ENCODE results near the gene RARB.

The RARB gene

DNA sequence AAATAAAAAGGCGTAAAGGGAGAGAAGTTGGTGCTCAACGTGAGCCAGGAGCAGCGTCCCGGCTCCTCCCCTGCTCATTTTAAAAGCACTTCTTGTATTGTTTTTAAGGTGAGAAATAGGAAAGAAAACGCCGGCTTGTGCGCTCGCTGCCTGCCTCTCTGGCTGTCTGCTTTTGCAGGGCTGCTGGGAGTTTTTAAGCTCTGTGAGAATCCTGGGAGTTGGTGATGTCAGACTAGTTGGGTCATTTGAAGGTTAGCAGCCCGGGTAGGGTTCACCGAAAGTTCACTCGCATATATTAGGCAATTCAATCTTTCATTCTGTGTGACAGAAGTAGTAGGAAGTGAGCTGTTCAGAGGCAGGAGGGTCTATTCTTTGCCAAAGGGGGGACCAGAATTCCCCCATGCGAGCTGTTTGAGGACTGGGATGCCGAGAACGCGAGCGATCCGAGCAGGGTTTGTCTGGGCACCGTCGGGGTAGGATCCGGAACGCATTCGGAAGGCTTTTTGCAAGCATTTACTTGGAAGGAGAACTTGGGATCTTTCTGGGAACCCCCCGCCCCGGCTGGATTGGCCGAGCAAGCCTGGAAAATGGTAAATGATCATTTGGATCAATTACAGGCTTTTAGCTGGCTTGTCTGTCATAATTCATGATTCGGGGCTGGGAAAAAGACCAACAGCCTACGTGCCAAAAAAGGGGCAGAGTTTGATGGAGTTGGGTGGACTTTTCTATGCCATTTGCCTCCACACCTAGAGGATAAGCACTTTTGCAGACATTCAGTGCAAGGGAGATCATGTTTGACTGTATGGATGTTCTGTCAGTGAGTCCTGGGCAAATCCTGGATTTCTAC lies at the start of gene RARB:
Gene RARB, plus strand, starts transcription at position 322 of the 847 bp plus-strand sequence. Its CDS starts 469 bp downstream, at position 791.
- DNase-seq (ENCODE audit: low read depth) = peak; percentile 77

DNA sequence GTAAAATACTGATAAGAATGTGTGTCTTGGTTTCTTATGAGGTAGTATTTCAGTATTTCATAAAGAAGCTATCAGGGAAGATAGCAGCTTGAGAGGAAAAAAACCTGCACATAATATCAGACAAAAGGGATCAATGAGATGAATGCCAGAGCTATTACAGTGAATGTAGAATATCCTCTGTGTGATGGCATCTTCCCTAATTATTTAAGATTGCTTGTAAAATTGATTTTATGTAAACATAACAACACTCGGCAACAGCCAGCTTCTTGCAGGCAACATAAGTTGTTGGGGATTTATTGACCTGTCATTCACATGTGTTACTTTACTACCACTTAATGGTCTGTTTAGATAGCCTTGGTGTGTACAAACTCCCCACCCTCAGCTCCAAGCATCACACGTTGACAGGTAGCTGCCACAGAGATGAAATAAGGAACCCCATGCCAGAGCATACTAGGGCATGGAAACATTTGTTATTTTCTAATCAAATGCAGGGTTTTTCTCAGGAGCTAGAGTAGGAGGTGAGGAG lies 49.2 kb upstream of the RARB start:
- no peak for DNase-seq (ENCODE audit: low read depth)

- DNase-seq (ENCODE audit: low read depth) = no peak
These were observed 47.8 kb upstream of the RARB start for GRCh38 chr3:25380222-25380739.

- no peak for DNase-seq (ENCODE audit: low read depth)
These were observed 47.0 kb upstream of the RARB start for GRCh38 chr3:25381083-25381482.

GRCh38 chr3:25384471-25384870 lies 43.6 kb upstream of the RARB start:
- DNase-seq (ENCODE audit: low read depth) = no peak

DNA sequence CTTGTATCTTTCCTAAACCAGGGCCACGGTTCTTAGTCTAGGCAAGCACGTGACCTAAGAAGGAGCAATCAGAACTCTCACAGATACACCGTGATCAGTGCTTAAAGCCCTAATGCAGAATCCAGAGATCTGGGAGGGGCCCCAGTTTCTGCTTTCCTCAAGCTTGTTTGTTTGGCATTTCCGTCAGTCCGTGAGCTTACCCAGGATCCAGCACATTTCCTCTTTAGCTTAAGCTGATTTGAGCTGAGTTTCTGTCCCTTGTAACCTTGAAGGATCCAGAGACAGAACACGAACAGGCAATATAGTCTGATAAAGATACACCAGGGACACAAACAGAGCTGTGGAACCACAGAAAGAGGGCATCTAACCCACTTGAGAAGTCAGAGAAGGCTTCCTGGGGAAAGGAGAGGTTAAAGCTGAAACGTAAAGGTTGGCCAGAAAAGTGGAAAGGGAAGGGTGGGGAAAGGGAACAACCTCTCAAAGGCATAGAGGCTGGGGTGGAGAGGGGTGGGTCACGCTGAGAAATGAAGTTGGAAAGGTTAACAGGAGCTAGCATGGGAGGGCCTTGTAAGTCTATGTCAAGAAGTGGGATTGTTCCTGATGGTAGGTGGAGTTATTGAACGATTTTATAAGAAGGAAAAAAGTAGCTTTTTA lies 42.1 kb upstream of the RARB start:
- no peak for DNase-seq (ENCODE audit: low read depth)

GRCh38 chr3:25386686-25387255 lies 41.3 kb upstream of the RARB start:
- DNase-seq (ENCODE audit: low read depth) = peak; percentile 8

DNA sequence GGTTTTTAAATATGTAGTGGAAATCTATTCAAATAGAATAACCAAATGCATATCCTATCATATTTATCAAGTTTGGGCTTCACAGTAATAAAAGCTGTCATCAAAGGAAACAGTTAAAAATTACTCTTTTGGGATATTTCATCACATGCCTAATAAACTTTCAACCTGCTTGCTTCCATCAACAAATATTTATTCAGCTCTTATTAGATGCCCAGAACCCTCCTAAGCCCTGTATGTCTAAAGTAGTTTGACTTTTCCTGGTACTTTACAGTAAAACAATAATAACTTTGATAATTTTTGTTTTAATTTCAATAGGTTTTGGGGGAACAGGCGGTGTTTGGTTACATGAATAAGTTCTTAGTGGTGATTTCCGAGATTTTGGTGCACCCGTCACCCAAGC lies 37.5 kb upstream of the RARB start:
- no peak for DNase-seq (ENCODE audit: low read depth)

- no peak for DNase-seq (ENCODE audit: low read depth)
These were observed 31.8 kb upstream of the RARB start for GRCh38 chr3:25396251-25396650.

- DNase-seq (ENCODE audit: low read depth) = no peak
These were observed 31.4 kb upstream of the RARB start for GRCh38 chr3:25396686-25397085.

GRCh38 chr3:25397150-25397549 lies 30.9 kb upstream of the RARB start:
- no peak for DNase-seq (ENCODE audit: low read depth)

DNA sequence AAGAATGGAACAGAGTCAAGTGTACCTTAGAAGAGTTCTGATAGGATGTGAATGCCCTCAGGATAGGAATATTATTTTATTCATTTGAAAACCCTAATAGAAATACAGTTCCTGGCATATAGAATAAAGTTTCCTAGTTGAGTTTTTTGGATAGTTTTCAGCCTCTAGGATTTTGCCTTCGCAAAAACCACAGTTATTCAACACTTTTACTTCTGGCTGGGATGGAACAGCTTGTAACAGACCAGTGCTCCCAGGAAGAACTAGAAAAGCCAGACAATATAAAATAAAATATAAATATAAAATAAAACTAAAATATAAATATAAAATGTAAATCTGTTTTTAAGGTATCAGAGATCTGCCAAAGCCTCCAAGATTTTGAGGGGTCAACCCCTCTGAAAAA lies 27.5 kb upstream of the RARB start:
- no peak for DNase-seq (ENCODE audit: low read depth)

DNA sequence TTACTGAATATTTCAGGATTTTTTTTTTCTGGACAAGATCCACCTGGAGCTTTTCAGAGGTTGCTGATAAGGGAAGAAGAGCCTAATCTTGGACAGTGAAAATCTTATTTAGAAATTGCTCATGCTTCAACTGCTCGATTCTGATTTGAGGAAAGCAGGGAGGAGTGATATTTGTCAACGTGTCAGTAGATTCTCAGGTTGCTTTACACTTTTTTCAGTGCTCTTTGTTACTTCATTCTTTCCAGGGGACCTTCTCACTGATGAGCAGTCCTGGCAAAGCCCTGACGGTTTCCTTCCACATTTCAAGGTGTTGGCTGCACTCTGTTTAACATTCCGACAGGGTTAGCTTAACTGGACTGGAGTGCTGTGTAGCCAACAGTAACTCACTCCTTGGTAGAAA lies 24.1 kb upstream of the RARB start:
- no peak for DNase-seq (ENCODE audit: low read depth)

DNA sequence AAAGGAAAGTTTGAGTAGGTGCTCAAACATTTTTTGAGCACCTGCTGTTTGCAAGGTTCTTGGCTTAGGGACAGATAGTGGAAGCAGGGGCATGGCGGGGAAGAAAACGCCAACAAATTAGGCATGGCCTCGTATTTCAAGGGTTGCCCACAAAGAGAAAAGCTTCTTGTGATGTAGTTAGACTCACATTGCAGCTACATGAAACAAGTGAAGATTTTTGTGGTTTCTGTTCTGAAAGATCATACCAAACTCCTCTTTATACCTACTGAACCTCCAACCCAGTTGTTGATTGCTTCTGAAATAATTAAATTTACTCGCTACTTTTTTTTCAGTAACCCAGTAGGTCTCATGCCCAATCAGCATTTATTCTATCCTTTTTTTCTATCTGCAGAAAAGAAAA lies 23.5 kb upstream of the RARB start:
- no peak for DNase-seq (ENCODE audit: low read depth)

DNA sequence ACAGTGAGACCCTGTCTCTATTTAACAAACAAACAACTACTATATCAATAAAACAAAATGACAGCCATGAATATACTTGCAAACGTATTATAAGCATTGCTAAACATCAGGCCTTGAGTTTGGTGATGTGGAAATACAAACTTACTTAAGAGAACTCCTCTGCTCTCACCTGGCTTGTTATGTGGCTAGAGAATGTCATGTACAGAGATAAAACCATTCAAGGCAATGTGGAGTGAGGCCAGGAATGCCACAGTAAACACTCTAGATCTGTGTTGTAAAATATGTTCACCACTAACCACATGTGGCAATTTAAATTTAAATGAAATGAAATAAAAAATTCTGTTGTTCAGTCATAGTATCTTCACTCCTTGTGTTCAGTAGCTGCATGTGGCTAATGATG lies 22.7 kb upstream of the RARB start:
- no peak for DNase-seq (ENCODE audit: low read depth)

DNA sequence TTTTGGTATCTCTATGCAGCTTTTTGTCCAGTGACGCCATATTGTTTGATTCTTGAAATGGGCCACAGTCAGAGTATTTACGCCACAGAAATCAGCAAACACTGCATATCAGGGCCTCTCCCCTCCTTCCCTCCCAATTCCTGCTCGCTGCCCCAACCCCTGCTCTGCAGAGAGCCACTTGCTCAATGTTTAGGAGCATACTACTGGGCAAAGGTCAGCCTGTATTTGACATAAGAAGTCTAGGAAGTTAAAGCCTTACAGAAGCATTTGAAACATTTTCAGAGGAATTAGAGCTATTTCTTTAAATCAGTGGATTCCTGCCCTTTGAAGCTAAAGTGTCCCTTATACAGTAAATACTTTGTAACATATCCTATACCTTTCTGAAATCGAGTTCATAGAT lies 17.4 kb upstream of the RARB start:
- no peak for DNase-seq (ENCODE audit: low read depth)

DNA sequence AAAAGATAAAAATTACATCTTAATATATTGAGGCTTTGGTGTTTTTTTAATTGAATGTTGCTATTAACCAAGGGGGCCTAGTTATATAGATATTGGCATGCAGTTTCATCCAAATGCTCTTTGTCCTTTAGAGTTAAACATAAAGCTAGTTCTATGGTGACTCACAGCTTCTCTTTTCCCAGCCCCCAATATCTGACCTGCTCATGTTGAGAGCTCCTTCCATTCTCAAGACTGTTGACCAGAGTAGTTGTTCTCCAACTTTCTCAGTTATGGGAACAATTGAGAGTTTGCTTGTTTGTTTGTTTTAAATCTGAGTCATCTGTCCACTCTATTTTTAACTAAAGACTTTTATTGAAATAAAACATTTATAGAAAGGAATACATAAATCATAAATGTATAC lies 15.8 kb upstream of the RARB start:
- DNase-seq (ENCODE audit: low read depth) = no peak

DNA sequence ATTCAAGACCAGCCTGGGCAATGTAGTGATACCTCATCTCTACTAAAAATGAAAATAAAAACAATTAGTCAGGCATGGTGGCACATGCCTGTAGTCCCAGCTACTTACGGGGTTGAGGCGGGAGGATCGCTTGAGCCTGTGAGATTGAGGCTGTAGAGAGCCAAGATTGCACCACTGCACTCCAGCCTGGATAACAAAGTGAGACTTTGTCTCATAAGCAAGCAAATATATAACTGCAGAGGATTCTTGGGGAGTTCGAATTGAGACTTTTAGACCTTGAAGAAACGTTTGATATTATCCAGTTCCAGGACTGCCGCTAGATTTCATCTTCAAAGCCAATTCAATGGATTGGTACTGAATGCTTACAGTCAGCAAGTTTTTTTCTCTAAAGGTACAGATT lies 11.9 kb upstream of the RARB start:
- DNase-seq (ENCODE audit: low read depth) = no peak

DNA sequence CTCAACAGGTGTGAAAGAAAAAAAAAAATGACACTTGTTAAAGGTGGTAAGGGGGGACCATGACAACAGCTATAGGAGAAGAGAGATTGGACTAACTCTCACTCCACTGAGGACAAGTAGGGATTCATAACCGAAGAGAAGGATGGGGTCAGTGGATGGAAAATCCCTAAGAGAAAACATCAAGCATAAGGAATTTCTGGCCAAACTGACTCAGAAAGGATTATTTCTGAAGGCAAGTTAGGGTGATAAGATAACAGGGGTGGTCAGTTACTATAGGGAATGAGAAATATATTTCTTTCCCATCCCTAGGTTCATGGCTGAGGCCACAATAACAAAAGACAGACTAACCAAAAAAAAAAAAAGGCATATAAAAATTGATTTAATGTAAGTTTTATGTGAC lies 9.5 kb upstream of the RARB start:
- no peak for DNase-seq (ENCODE audit: low read depth)

- no peak for DNase-seq (ENCODE audit: low read depth)
These were observed 8.8 kb upstream of the RARB start for GRCh38 chr3:25419251-25419650.

- DNase-seq (ENCODE audit: low read depth) = no peak
These were observed 7.9 kb upstream of the RARB start for GRCh38 chr3:25420147-25420546.

- no peak for DNase-seq (ENCODE audit: low read depth)
These were observed 7.2 kb upstream of the RARB start for GRCh38 chr3:25420885-25421284.

DNA sequence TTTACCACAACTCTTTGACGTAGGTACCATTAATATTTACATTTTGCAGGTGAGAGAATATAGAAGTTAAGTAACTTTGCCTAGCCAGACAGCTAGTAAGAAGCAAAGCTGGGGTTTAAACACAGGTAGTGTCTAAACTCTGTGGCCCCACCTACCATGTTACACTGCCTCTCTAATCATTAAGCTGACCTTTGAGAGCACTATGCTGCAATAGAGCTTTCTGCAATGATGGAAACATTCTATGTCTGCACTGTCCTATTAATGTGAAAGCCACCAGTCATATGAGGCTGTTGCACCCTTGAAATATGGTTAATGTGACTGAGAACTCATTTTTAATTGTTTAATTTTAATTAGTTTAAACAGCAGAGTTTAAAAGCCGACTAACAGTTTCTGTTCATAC lies 6.3 kb upstream of the RARB start:
- no peak for DNase-seq (ENCODE audit: low read depth)
